Measurements from ENCODE around the gene PIK3AP1.

The PIK3AP1 gene

DNA sequence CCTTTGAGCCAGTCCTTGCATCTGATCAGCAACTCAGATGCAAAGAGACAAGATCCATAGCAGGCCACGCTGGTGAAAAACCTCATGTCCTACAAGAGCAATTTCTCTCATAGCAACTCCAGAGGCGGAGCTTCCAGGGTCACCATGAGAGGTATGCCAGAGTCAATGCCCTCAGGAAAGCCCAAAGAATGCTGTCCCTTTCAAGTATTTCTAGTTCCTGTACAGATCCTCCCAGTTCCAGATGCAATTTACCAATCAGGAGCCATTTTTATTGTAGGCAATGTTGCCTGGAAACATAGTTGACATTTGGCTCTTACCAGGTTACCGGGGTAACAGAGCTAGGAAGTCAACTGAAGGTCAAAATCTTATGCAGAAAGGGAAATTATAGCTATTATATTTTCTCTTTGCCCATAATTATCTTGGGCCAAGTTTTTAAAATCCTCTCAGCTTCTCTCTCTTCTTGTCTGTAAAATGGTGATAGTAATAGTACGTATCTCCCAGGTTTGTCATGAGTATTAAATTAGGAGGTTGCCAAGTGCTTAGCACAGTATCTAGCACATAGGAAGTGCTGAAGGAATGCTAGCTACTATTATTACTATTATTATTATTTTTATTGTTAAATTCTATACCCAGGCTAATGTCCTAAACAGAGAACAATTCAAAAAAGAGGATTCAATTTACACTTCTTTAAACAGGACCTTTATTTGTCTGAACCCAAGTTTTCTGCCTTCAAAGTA is 87.2 kb downstream of the PIK3AP1 start:
- Histone ChIP-seq H3K9ac (ENCODE audit: low read depth, low read length) (no peak overlapping the region), H3K9me3 (ENCODE audit: control insufficient read depth, insufficient read depth, low read length) (no peaks in the 10 kb centered on the region), H3K4me1 (ENCODE audit: control insufficient read depth, insufficient read depth, low read length) (no peaks in the 10 kb centered on the region), H3K36me3 (ENCODE audit: control insufficient read depth, insufficient read depth, low read length) (no peaks in the 10 kb centered on the region), H3K4me3 (ENCODE audit: low read depth, low read length) (no peak overlapping the region), H3K27me3 (ENCODE audit: control insufficient read depth, insufficient read depth, low read length) (no peaks in the 10 kb centered on the region)

- Histone ChIP-seq H3K4me1 (ENCODE audit: control insufficient read depth, insufficient read depth, low read length) (no peaks in the 10 kb centered on the region), H3K4me3 (ENCODE audit: low read depth, low read length) (no peak overlapping the region), H3K27me3 (ENCODE audit: control insufficient read depth, insufficient read depth, low read length) (no peaks in the 10 kb centered on the region), H3K9me3 (ENCODE audit: control insufficient read depth, insufficient read depth, low read length) (no peaks in the 10 kb centered on the region), H3K36me3 (ENCODE audit: control insufficient read depth, insufficient read depth, low read length) (no peaks in the 10 kb centered on the region), H3K9ac (ENCODE audit: low read depth, low read length) (no peak overlapping the region)
Measured at GRCh38 chr10:96627292-96627691, 93.0 kb downstream of the PIK3AP1 start.

- no peak overlapping the region for H3K9ac ChIP-seq (ENCODE audit: low read depth, low read length)
- no peaks in the 10 kb centered on the region for H3K4me1 ChIP-seq (ENCODE audit: control insufficient read depth, insufficient read depth, low read length)
- H3K9me3 ChIP-seq (ENCODE audit: control insufficient read depth, insufficient read depth, low read length): no peaks in the 10 kb centered on the region
- no peak overlapping the region for H3K4me3 ChIP-seq (ENCODE audit: low read depth, low read length)
- no peaks in the 10 kb centered on the region for H3K36me3 ChIP-seq (ENCODE audit: control insufficient read depth, insufficient read depth, low read length)
- H3K27me3 ChIP-seq (ENCODE audit: control insufficient read depth, insufficient read depth, low read length): no peaks in the 10 kb centered on the region
Measured at GRCh38 chr10:96626795-96627194, 93.5 kb downstream of the PIK3AP1 start.

GRCh38 chr10:96625173-96625572 is 95.1 kb downstream of the PIK3AP1 start:
- no peaks in the 10 kb centered on the region for H3K9me3 ChIP-seq (ENCODE audit: control insufficient read depth, insufficient read depth, low read length)
- H3K4me3 ChIP-seq (ENCODE audit: low read depth, low read length): no peak overlapping the region
- no peak overlapping the region for H3K9ac ChIP-seq (ENCODE audit: low read depth, low read length)
- H3K4me1 ChIP-seq (ENCODE audit: control insufficient read depth, insufficient read depth, low read length): no peaks in the 10 kb centered on the region
- H3K27me3 ChIP-seq (ENCODE audit: control insufficient read depth, insufficient read depth, low read length): no peaks in the 10 kb centered on the region
- H3K36me3 ChIP-seq (ENCODE audit: control insufficient read depth, insufficient read depth, low read length): no peaks in the 10 kb centered on the region

DNA sequence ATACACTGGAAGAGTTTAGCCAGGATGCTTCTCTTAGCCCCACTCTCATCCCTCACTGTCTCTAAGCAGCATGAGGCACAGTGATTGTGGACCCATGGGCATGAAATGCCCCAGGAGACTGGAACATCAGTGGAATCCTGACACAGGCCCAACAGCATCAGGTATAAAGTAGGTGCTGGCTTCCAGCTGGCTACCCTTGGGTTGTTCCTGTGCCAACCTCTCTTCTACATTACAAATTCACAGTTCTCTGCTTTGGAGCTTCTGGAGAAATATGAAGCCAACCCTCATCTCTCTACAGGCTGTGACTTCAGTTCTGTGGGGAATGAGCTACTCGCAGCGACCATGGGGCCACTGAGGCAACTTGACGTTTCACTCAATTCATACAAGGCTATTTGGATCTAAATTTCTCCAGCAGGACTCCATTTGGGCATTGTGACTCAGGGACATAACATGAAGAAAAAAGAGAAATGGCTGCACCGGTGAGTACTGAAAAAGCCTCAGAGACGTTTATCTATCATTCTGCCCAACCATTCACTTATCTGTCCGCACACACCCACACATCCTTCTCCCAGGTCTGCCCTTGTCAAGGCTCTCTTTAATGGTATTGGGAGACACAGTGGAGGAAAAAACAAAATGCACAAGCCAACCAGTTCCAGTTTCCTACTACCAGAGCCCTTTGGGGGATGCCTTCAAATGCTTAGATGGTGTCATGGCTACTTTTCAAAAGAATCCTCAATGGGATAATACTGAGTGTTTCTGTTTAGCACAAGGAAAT is 98.1 kb downstream of the PIK3AP1 start:
- Histone ChIP-seq H3K36me3 (ENCODE audit: control insufficient read depth, insufficient read depth, low read length) (no peaks in the 10 kb centered on the region), H3K9ac (ENCODE audit: low read depth, low read length) (no peak overlapping the region), H3K4me1 (ENCODE audit: control insufficient read depth, insufficient read depth, low read length) (no peaks in the 10 kb centered on the region), H3K4me3 (ENCODE audit: low read depth, low read length) (no peak overlapping the region), H3K27me3 (ENCODE audit: control insufficient read depth, insufficient read depth, low read length) (no peaks in the 10 kb centered on the region), H3K9me3 (ENCODE audit: control insufficient read depth, insufficient read depth, low read length) (no peaks in the 10 kb centered on the region)

- H3K27me3 ChIP-seq (ENCODE audit: control insufficient read depth, insufficient read depth, low read length): no peaks in the 10 kb centered on the region
- H3K9me3 ChIP-seq (ENCODE audit: control insufficient read depth, insufficient read depth, low read length): no peaks in the 10 kb centered on the region
- no peak overlapping the region for H3K4me3 ChIP-seq (ENCODE audit: low read depth, low read length)
- H3K9ac ChIP-seq (ENCODE audit: low read depth, low read length): no peak overlapping the region
- H3K4me1 ChIP-seq (ENCODE audit: control insufficient read depth, insufficient read depth, low read length): no peaks in the 10 kb centered on the region
- no peaks in the 10 kb centered on the region for H3K36me3 ChIP-seq (ENCODE audit: control insufficient read depth, insufficient read depth, low read length)
Measured at GRCh38 chr10:96619796-96620773, 100.2 kb downstream of the PIK3AP1 start.

DNA sequence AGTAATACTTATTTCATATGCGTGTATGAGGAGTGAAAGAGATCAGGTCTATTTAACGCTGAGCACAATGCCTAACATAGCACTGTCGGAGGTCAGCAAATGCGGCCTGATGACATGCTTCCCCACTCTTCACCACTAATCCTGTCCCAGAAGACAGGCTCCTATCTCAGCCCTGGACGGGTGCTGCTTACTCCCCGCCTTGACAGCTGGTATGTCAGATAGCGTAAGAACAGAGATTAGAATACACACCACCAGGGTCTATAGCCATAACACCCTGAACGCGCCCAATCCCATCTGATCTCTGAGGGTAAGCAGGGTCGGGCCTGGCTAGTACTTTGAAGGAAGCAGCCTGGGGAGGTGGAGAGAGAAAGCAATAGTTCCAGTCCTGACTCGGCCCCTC is 101.2 kb downstream of the PIK3AP1 start:
- no peak overlapping the region for H3K9ac ChIP-seq (ENCODE audit: low read depth, low read length)
- no peaks in the 10 kb centered on the region for H3K27me3 ChIP-seq (ENCODE audit: control insufficient read depth, insufficient read depth, low read length)

DNA sequence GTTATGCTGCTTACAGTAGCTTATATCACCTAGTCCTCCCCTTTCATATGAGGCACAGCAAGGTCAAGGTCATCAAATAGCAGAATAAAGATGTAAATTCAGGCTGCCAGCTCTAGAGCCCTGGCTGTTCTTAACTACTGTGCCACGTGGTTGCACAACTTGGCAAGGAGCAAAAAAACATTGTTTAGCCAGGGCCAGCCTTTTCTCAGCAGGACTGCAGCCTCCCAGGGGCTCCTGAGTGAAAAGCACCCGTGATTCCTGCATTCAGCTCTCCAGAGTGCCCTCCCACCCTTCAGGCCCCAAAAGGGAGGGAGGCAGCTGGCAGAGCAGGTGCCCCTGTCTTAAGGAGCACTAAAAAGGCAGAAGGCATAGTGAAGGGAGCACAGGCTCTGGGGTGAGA is 101.7 kb downstream of the PIK3AP1 start:
- no peak overlapping the region for H3K4me3 ChIP-seq (ENCODE audit: low read depth, low read length)
- H3K27me3 ChIP-seq (ENCODE audit: control insufficient read depth, insufficient read depth, low read length): no peaks in the 10 kb centered on the region
- H3K36me3 ChIP-seq (ENCODE audit: control insufficient read depth, insufficient read depth, low read length): peaks cover 2% of the 10 kb centered on the region
- H3K4me1 ChIP-seq (ENCODE audit: control insufficient read depth, insufficient read depth, low read length): no peaks in the 10 kb centered on the region
- H3K9ac ChIP-seq (ENCODE audit: low read depth, low read length): no peak overlapping the region
- no peaks in the 10 kb centered on the region for H3K9me3 ChIP-seq (ENCODE audit: control insufficient read depth, insufficient read depth, low read length)

More for the DNA sequence above, 101.2 kb downstream of the PIK3AP1 start:
- H3K36me3 ChIP-seq (ENCODE audit: control insufficient read depth, insufficient read depth, low read length): no peaks in the 10 kb centered on the region
- no peaks in the 10 kb centered on the region for H3K4me1 ChIP-seq (ENCODE audit: control insufficient read depth, insufficient read depth, low read length)
- H3K4me3 ChIP-seq (ENCODE audit: low read depth, low read length): no peak overlapping the region
- no peaks in the 10 kb centered on the region for H3K9me3 ChIP-seq (ENCODE audit: control insufficient read depth, insufficient read depth, low read length)

DNA sequence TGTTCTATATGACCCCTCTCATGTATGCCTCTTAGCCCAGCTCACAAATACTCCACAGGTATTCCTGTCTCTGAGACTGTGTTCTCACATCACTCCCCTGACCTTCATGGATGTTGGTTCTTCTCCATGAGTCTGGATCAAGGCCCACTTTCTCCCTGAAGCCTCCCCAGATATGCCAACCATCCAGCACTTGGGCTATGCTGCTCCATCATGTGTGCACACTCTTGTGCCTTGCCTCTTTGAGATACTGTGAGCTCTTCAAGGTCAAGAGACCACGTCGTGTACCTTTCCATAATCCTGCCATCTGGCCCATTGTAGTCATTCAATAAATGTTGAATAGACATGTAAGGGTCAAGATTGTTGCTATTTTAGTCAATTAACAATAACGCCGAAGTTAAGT is 103.4 kb downstream of the PIK3AP1 start:
- H3K27me3 ChIP-seq (ENCODE audit: control insufficient read depth, insufficient read depth, low read length): no peaks in the 10 kb centered on the region
- no peak overlapping the region for H3K4me3 ChIP-seq (ENCODE audit: low read depth, low read length)

DNA sequence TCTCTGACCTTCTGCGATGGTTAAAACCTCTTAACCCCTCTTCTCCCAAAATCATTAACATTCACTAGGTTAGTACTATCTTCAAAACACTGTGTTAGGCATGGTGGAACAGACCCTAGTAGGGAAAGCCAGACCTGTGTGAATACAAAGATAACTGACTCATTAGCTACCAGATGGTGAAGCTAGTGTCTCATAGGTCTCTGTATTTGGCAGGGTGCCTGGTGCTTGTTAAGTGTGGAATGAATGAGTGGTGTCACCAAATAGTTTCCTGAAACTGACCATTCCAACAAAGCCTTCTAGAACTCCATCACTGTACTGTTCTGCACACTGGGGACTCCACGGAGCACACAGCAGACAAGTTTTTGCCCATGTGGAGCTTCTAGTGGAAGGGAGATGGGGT is 105.8 kb downstream of the PIK3AP1 start:
- H3K9ac ChIP-seq (ENCODE audit: low read depth, low read length): no peak overlapping the region
- peaks cover 2% of the 10 kb centered on the region for H3K36me3 ChIP-seq (ENCODE audit: control insufficient read depth, insufficient read depth, low read length)
- H3K9me3 ChIP-seq (ENCODE audit: control insufficient read depth, insufficient read depth, low read length): no peaks in the 10 kb centered on the region
- H3K4me3 ChIP-seq (ENCODE audit: low read depth, low read length): no peak overlapping the region
- no peaks in the 10 kb centered on the region for H3K4me1 ChIP-seq (ENCODE audit: control insufficient read depth, insufficient read depth, low read length)
- no peaks in the 10 kb centered on the region for H3K27me3 ChIP-seq (ENCODE audit: control insufficient read depth, insufficient read depth, low read length)

More for the DNA sequence above, 103.4 kb downstream of the PIK3AP1 start:
- no peaks in the 10 kb centered on the region for H3K4me1 ChIP-seq (ENCODE audit: control insufficient read depth, insufficient read depth, low read length)
- no peak overlapping the region for H3K9ac ChIP-seq (ENCODE audit: low read depth, low read length)
- peaks cover 2% of the 10 kb centered on the region for H3K36me3 ChIP-seq (ENCODE audit: control insufficient read depth, insufficient read depth, low read length)
- no peaks in the 10 kb centered on the region for H3K9me3 ChIP-seq (ENCODE audit: control insufficient read depth, insufficient read depth, low read length)

DNA sequence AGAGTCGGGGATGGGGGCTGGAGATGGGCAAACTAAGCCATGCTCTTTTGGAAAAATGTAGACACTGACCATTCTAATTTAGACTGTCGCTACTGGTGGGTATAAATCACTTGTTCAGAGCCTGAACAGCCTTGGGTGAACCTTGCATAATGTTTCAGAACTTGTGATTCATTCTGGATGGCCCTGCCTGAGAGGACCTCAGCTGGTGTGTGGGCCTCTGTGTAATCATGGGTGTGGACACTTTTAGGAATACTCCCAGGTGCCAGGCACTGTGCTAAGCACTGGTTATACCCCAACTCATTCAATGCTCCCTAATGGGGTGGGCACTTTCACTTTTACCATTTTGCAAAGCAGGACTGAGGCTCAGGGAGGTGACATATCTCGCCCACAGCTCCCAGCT is 106.7 kb downstream of the PIK3AP1 start:
- Histone ChIP-seq H3K9ac (ENCODE audit: low read depth, low read length) (no peak overlapping the region), H3K36me3 (ENCODE audit: control insufficient read depth, insufficient read depth, low read length) (peaks cover 2% of the 10 kb centered on the region)

More for the DNA sequence above, 106.7 kb downstream of the PIK3AP1 start:
- Histone ChIP-seq H3K9me3 (ENCODE audit: control insufficient read depth, insufficient read depth, low read length) (no peaks in the 10 kb centered on the region), H3K4me1 (ENCODE audit: control insufficient read depth, insufficient read depth, low read length) (no peaks in the 10 kb centered on the region), H3K4me3 (ENCODE audit: low read depth, low read length) (no peak overlapping the region), H3K27me3 (ENCODE audit: control insufficient read depth, insufficient read depth, low read length) (no peaks in the 10 kb centered on the region)
